HG02884 (cell line): ENCODE data around the gene ERI2.
"Not testable (repeated sequence)": the region's sequence is repeated elsewhere in the genome, so short reads cannot be mapped to it uniquely, and the experiment has no call there.

Source experiments
- ATAC-seq: cut with Tn5 transposase; IDR thresholded peaks from one replicate; pipeline ENCODE4 v1.9.1; 2021; ENCODE audit warnings: mild to moderate bottlenecking, moderate library complexity; ENCODE audit not compliant: unreplicated experiment

The ERI2 gene

DNA sequence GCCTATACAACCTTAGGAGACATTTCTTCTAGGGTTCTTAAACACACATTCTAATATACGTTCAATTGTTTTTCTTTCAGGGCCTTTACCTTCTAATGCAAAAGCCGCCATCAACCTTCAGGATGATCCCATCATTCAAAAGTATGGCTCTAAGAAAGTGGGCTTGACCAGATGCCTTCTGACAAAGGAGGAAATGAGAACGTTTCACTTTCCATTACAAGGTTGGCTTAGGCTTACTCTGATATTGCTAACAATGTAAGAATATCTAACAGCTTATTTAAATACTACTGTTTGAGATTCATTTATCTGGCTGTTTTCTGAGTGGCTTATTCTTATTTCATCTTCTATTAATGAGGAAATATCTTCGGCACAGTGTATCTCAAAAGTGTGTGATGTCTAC, 15.4 kb upstream of the ERI2 start:
- no peak for ATAC-seq

DNA sequence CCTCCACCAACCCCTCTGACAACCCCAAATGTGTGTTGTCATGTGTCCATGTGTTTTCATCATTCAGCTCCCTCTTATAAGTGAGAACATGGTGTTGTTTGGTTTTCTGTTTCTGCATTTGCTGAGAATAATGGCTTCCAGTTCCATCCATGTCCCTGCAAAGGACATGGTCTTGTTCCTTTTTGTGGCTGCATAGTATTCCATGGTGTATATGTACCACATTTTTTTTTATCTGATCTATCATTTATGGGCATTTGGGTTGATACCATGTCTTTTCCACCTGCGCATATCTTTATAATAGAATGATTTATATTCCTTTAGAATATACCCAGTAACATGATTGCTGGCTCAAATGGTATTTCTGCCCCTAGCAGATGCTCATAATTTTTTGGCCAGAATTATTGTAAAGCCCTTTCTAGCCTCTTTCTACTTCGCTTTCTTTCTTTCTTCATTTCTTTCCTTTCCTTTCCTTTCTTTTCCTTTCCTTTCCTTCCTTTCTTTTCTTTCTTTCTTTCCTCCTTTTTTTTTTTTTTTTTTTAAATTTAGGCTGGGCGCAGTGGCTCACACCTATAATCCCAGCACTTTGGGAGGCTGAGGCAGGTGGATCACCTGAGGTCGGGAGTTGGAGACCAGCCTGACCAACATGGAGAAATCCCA, 12.8 kb upstream of the ERI2 start:
- ATAC-seq: no peak

DNA sequence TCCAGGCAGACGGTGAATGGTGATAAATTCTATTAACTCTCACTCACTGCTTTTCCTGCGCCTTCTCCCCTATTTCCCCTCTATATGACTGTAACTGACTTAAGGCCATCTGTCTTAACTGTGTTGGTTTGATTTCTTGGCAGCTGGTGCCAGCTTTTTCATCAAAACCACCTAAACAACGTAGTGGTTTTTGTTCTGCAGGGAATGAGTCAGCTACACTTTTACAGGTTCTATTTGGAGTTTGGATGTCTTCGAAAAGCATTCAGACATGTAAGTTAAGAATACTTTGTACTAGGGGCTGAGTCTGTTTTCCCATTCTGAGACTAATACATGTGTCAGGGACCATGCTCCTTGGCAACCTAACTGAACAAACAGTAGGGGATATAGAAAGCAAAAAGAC, 8.5 kb upstream of the ERI2 start:
- no peak for ATAC-seq

DNA sequence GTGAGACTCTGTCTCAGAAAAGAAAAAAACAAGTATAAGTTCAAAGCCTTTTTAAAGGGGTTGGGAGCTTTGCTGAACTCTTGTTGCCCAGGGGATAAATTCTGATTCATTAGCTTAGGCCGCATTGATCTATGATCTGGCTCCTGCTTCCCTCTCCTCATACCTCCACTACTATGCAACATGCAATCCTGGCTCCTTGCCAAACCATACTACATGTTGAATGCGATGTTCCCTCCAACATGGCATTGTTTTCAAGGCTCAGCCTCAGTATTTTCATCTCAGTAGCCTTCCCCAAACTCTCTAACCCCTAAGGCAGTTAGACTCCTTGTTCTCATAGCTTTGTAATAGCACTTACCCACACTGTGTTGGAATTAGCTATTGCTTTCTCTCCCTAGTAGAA, 6.2 kb upstream of the ERI2 start:
- no peak for ATAC-seq

DNA sequence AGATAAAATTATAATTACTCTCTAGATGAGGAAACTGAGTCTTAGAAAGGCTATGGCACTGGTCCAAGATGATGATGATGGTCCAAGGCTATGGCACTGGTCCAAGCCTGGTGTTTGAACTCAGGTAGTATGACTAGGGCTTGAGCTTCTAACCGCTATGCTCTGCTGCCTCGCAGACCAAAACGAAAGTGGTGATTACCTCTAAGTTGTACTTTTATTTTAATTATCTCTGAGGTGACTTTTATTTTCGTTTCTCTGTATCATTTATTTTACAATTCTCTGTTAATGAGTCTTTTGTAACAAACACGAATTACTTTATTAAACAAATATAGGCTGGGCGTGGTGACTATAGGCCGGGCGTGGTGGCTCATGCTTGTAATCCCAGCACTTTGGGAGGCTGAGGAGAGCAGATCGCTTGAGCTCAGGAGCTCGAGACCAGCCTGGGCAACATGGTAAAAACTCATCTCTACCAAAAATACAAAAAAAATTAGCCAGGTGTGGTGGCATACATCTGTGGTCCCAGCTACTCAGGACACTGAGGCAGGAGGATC, 5.7 kb upstream of the ERI2 start:
- no peak for ATAC-seq

DNA sequence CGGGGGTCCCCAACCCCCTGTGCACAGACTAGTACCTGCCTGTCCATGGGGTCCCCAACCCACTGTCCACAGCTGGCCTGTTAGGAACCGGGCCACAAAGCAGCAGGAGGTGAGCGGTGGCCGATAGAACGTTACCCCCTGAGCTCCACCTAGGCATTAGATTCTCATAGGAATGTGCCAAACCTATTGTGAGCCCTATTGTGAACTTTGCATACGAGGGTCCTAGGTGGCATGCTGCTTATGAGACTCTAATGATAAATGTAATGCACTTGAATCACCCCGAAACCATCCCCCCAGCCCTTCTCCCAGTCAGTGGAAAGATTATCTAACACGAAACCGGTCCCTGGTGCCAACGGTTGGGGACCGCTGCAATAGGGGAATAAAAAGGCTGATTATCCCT, 1.6 kb upstream of the ERI2 start:
- ATAC-seq: no peak

DNA sequence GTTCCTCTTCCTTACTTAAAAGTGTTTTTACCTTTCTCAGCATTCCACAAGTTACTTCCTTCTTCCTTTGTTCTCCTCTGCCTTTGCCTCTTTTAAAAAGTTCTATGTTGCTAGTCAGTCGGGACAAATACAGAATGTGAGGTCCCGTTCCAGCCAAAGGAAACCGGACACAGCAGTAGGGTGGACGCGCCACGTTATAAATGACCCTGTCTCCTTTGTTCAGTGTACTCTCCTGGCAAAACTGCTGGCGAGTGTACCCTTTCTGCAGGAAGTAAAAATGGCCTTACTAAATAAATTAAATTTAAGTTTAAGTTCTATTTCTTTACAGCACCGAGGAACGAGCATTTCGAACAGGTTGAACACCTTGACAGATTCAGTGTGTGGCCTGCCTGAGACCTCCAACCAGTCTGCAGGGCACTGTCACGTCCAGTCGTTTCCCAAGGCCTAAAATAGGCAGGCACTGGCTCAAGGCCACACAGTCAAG, 546 bp downstream of the ERI2 start:
- not testable (repeated sequence) for ATAC-seq

DNA sequence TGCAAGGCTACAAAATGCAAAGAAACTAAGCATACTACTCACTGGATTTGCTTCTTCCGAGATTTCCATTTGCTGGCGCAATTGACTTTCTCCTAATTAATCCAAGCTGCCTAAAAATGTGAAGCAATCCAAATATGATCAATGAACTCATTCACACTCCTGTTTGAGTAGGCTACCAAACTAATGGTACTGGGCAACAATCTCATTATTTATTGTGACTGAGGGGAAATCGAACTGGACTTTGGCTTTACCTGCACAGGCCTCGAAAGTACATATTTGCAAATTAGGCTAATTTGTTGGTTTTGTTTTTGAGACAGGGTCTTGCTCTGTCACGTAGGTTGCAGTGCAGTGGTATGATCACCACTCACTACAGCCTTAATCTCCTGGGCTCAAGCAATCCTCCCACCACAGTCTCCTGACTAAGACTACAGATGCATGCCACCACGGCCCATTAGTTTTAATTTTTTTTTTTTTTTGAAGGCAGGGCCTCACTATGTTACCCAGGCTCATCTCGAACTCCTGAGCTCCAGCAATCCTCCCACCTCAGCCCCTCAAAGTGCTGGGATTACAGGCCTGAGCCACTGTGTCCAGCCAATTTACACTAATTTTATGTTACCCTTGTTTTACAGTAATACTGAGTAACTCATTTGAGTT, 2.6 kb downstream of the ERI2 start:
- ATAC-seq: no peak

DNA sequence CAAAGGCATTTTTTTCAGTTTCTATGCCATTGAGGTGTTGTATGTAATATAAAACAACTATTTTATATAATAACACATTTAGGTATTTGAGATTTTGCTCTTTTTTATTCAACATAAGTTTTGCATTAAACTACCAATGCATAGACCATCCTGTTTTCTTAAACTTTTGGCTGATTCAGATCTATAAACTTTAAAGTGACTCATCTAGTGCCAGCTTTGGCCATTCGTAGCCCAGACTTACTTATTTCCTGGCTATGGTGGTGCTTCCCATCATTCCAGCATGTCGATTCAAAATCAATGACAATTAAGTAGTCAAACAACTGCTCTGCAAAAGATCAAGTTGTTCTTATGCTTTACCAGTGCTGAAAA, 3.1 kb downstream of the ERI2 start:
- no peak for ATAC-seq

DNA sequence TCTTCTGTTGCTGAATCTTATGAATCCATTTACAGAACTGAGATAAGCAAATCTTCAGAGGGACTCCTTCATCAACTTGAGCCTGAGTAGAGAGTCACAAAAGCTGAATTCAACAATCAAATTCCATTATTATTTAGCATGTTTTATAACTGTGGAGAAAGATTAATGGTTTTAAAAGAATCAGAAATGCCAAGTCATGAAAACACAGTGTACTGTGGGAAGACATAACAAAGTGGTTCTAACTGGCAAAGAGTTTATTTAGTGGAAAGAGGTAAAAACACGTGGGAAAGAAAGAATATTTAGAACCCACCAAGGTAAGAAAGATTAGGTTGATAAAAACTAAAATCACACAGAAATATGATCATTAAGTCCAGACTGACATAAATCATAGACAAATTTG, 5.0 kb downstream of the ERI2 start:
- ATAC-seq: no peak

DNA sequence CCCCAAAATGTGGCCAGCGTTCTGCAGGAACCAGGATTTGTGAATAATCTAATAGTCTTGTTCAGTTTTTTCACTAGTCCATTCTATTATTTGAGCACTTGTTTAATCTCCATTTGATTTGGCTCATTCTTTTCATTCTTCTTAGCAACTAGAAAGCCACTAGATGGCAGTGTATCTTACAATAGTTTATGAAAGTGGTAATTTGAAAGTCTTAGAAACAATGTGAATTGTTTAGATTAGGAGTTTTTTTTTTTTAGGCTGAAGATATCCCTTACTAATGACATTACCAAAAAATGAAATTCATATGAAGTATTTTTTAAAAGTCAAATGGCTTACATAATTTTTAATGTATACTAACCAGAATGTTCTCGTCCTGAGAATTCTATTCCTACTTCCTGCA, 6.7 kb downstream of the ERI2 start:
- ATAC-seq: no peak

DNA sequence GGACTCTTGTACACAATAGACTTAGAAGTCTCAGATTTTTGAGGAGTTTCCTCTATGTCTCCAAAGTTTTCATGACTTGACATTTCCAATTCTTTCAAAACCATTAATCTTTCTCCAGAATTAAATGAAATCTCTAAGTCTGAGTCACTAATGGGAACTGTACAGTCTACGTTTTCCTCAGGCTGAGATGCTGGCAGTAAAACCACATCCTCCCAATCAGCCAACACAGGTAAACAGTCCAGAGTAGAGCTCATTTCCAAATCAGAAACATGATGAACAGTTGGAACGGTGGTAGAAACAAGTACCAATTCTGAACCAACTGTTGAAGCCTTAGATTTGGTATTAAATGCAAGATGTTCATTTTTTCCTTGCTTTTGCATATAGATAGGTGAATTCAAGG, 7.9 kb downstream of the ERI2 start:
- ATAC-seq: no peak

DNA sequence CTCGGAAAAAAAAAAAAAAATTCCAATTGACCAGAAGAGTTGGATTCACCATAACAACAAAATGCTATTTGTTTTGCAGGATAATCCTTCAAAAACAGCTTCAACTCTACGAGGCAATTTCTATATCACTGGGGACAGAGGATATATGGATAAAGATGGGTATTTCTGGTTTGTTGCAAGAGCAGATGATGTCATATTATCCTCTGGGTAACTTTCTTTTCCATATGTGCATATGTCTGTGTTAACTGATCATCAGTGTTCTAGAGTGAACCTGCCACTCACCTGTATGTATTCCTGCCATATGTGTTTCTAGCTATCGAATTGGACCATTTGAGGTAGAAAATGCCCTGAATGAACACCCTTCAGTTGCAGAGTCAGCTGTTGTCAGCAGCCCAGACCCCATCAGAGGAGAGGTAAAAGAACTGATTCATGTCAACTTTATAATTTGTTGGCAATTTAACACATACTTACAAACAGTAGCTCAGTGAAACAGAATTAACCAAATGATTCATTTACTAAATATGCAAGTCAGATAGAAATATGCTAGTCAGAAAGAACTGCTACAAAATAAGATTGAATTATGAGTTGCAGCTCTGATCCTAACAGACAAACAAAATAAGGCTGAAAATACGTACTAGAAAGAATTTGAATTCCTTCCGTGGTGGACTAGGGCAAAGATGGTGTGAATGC, 14.2 kb downstream of the ERI2 start:
- no peak for ATAC-seq

DNA sequence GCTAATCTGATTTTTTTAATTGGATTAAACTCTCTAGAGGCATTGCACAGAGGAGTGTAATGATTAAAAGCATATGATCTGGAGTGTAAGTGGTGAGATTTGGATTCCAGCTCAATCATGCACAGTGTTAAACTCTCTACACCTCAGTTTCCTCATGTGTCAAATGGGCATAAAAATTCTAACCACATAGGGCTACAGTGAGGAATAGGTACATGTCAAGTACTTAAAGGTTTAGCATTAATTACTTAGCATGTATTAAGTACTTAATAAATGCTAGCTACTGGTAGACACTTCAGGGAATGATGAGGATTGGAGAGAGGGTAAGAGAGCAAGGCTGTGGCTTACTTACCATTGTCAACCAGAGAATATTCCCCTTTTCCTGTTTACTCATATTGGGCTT, 17.1 kb downstream of the ERI2 start:
- ATAC-seq: no peak

DNA sequence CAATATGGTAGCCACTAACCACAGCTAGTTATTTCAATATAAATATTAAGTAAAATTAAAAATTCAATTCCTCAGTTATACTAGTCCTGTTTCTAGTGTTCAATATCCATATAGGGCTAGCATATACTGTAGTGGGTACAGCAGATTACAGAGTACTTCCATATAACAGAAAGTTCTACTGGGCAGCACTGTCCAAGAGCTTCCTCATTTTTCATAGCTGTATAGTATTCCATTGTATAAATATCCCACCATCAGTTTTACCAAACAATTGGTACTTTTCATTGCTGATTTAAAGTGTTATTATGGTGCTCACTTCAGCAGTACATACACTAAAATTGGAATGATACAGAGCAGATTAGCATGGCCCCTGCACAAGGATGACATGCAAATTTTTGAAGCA, 22.1 kb downstream of the ERI2 start:
- no peak for ATAC-seq

DNA sequence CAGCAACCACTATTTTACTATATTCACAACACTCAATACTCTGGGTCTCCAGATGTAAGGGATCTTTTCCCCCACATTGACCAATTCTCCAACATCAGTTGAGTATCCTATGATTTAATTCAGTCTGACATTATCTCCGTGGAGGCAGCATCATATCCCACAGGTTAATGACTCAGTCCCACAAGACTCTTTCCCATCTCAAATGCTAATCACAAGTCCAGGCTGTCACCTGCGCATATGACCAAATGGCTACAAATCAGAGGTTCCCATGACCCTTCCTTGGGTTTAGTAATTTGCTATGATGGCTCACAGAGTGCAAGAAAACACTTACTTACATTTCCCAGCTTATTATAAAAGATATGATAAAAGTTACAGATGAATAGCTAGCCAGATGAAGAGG, 23.8 kb downstream of the ERI2 start:
- no peak for ATAC-seq

DNA sequence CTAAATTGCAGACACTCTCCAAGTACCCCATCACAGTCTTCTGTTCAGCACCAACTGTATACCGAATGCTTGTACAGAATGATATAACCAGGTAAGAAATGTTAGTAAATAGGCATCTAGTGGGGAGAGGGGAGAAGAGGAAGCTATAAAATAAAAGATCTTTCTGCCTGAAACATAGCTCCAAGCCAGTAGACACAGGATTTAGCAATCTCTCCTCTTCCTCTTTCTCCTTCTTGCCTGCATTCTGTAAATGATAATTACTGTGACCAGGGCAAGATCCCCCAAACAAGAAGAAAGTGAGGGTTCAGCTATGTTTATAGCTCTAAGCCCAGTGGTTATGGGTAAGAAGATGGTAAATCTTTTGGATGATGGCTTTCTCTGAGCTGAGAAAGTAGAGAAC, 24.6 kb downstream of the ERI2 start:
- ATAC-seq: no peak

DNA sequence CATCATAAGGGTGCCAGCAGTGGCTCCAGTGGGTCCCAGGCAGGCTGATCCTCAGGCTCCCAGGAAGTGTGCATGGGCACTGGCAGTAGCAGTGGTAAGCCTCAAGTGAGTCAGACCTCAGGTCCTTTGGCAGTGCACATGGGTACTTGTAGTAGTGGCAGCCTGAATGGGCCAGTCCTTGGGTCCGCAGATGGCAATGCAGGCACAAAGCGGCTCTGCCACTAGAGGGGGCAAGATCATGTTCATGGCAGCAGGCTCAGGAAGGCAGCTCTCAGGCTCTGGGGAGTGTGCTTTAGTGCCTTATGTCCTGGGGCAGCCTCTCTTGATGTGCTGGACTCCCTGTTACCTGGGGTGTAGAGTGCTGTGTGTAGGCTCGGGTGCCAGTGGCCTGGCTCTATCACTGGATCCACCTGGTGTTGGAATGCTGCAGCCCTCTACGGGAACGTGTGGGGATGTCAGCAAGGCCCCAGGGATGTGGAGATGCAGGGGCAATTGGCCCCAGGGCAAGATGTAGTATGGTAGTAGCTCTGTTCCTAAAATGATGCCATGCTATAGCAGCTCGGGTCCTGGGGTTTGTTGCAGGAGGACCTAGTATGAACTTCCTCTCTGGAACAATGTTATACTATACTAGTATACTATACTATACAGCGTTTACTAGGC, 31.4 kb downstream of the ERI2 start:
- no peak for ATAC-seq

DNA sequence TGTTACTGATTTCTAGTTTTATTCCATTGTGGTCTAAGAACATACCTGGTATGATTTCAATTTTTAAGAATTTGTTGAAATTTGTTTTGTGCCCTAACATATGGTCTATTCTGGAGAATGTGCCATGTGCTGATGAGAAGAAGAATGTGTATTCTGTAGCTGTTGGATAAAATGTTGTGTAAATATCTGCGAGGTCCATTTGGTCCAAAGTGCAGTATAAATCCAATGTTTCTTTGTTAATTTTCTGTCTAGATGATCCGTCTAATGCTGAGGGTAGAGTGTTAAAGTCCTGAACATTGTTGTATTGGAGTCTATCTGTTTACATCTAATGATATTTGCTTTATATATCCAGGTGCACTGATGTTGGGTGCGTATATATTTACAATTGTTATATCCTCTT, 32.6 kb downstream of the ERI2 start:
- ATAC-seq: no peak

DNA sequence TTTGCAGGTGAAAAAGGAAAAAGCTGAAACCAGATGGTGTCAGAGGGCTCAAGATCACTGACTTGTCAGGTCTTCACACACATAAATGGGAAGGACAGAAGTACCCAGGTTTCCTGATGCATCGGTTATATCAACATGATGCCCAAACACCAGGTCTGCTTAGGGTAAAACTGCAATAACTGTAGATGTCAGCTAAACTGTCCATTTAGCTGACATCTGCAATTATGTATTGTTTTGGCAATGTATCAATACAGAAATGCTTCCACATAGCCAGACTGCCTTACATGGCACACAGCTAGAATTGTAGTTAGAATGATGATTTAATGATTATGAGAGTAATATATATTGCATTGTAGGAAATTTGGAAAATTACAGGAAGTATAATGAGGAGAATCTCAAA, 37.5 kb downstream of the ERI2 start:
- no peak for ATAC-seq

DNA sequence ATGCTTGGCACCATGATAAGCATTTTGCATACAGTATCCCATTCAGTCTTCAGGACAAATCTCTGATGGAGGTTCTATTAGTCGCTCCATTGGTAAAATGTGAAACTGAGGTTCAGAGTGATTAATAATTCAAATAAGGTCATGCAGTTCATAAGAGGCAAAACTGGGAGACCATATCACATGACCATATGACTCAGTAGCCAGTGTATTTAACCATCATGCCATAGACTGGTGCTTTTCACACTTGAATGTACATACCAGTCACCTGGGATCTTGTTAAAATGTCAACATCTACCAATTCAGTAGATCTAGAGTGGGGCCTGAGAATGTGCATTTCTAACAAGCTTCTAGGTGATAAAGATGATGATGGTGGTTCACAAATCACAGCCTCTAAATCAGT, 38.2 kb downstream of the ERI2 start:
- ATAC-seq: no peak

DNA sequence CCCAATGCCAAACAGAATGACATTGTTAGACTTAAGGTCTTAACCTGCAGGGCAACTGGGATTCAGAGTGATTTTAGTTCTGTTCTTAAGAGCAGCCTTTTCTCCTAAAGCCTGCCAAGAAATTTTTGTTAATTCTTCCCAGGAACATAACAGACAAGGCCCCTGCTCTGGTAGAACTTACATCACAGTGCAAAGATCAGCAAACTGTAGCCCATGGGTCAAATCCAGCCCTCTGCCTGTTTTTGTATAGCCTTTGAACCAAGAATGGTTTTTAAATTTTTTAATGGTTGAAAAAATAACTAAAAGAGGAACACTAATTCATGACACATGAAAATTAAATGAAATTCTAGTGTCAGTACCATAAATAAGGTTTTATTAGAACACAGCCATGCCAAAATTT, 38.7 kb downstream of the ERI2 start:
- ATAC-seq: no peak
